ENCODE results near the gene CNTNAP2. TPM values are rescaled to one million over a fixed set of nuclear protein-coding genes. Genes with fewer than 3 reads are reported as not detected.

Gene CNTNAP2
- total RNA-seq, 1 donor from 2014 or later = 0.48 TPM

Small RNAs within 50 kb of the gene (microRNA-seq; reads per million reads assigned to microRNA genes)
- gene MIR548F4 = not detected

All from Right ventricle myocardium superior (tissue), 1 donor.